IMR-90 (cell line): Measurements from ENCODE around the gene EXOC6. TPM values are rescaled to one million over a fixed set of nuclear protein-coding genes. Genes with fewer than 3 reads are reported as not detected.

Experiments
- ATAC-seq: fragments of 200-7000 bp; cut with Tn5 transposase; 2 replicates; pipeline ENCODE4 v1.9.1; 2020; ENCODE audit warnings: low read depth, mild to moderate bottlenecking, moderate library complexity
- BruUV-seq: library from RNA; stranded (reverse); fragments of 400-500 nt; replicated peaks from 2 replicates; lab custom pipeline; 2021; lab: Mats Ljungman, UMichigan
- CTCF ChIA-PET: fragments of 300-600 bp; formaldehyde crosslinking; extraction: SDS; loops from one replicate; lab custom pipeline; 2021; ENCODE audit warnings: antibody characterized with exemption; lab: Yijun Ruan, JAX
- POLR2A ChIA-PET: fragments of 300-600 bp; sonication (Branson Sonifier 250); formaldehyde crosslinking; loops from one replicate; lab custom pipeline; 2022; ENCODE audit warnings: antibody characterized with exemption; ENCODE audit not compliant: unreplicated experiment; lab: Charles Lee
- DNase-seq: peaks from one replicate; pipeline ENCODE4 v3.0.0; 2013
- H2AFZ ChIP-seq: replicated peaks from 2 replicates; pipeline ENCODE3; 2013; ENCODE audit warnings: low read length, mild to moderate bottlenecking; ENCODE audit not compliant: poor library complexity
- H2AK5ac ChIP-seq: 2 replicates; pipeline ENCODE4 v1.6.1; 2013; ENCODE audit warnings: low read depth, low read length, inconsistent platforms
- H2AK9ac ChIP-seq: replicated peaks from 2 replicates; pipeline ENCODE3; 2013; ENCODE audit warnings: mild to moderate bottlenecking, low read depth, low read length, moderate library complexity; ENCODE audit not compliant: poor library complexity
- H2BK120ac ChIP-seq: 2 replicates; pipeline ENCODE4 v1.6.1; 2013; ENCODE audit warnings: low read depth, low read length, inconsistent platforms
- H2BK15ac ChIP-seq: 3 replicates; pipeline ENCODE4 v1.6.1; 2013; ENCODE audit warnings: low read depth, low read length, inconsistent platforms
- H2BK20ac ChIP-seq: 2 replicates; pipeline ENCODE4 v1.6.1; 2013; ENCODE audit warnings: low read depth, mild to moderate bottlenecking, inconsistent platforms, low read length, moderate library complexity
- H2BK5ac ChIP-seq: 2 replicates; pipeline ENCODE4 v1.6.1; 2013; ENCODE audit warnings: mild to moderate bottlenecking, low read depth, low read length, inconsistent platforms; ENCODE audit not compliant: poor library complexity, severe bottlenecking
- H3K14ac ChIP-seq: replicated peaks from 2 replicates; pipeline ENCODE4 v1.6.1; 2013; ENCODE audit warnings: low read depth, low read length, inconsistent platforms
- H3K18ac ChIP-seq: 2 replicates; pipeline ENCODE4 v1.6.1; 2013; ENCODE audit warnings: low read depth, low read length, control low read depth
- H3K23ac ChIP-seq: 2 replicates; pipeline ENCODE4 v1.6.1; 2013; ENCODE audit warnings: low read depth, low read length, inconsistent platforms
- H3K27ac ChIP-seq: 2 replicates; pipeline ENCODE4 v1.5.1; 2013; ENCODE audit warnings: mild to moderate bottlenecking, control low read depth, low read length; ENCODE audit not compliant: insufficient read depth
- H3K27me3 ChIP-seq: 2 replicates; pipeline ENCODE4 v1.6.1; 2013; ENCODE audit warnings: low read length; ENCODE audit not compliant: control insufficient read depth, insufficient read depth
- H3K36me3 ChIP-seq: 2 replicates; pipeline ENCODE4 v1.6.1; 2013; ENCODE audit warnings: low read length, mixed read lengths; ENCODE audit not compliant: control insufficient read depth, insufficient read depth
- H3K4ac ChIP-seq: 2 replicates; pipeline ENCODE4 v1.6.1; 2013; ENCODE audit warnings: low read depth, low read length, inconsistent platforms
- H3K4me1 ChIP-seq: 2 replicates; pipeline ENCODE4 v1.6.1; 2013; ENCODE audit warnings: low read length, mixed read lengths; ENCODE audit not compliant: control insufficient read depth, insufficient read depth
- H3K4me2 ChIP-seq: 2 replicates; pipeline ENCODE4 v1.6.1; 2013; ENCODE audit warnings: low read depth, mild to moderate bottlenecking, control low read depth, low read length, moderate library complexity
- H3K4me3 ChIP-seq: 2 replicates; pipeline ENCODE4 v1.5.1; 2013; ENCODE audit warnings: low read depth, mild to moderate bottlenecking, control low read depth, low read length, moderate library complexity; ENCODE audit not compliant: insufficient read depth
- H3K56ac ChIP-seq: 2 replicates; pipeline ENCODE4 v1.6.1; 2013; ENCODE audit warnings: low read length, inconsistent platforms; ENCODE audit not compliant: insufficient read depth; ENCODE audit errors: extremely low read depth
- H3K79me1 ChIP-seq, 2 experiments: 2 replicates each; pipeline ENCODE4 v1.6.1; 2013; ENCODE audit warnings: low read length in 2 of 2, inconsistent platforms in 1 of 2, low read depth in 1 of 2
- H3K9ac ChIP-seq: 2 replicates; pipeline ENCODE4 v1.6.1; 2013; ENCODE audit warnings: low read depth, low read length, control low read depth
- H3K9me1 ChIP-seq: 2 replicates; pipeline ENCODE4 v1.6.1; 2013; ENCODE audit warnings: low read length, inconsistent platforms; ENCODE audit not compliant: insufficient read depth
- H3K9me3 ChIP-seq: 2 replicates; pipeline ENCODE4 v1.6.1; 2013; ENCODE audit warnings: low read length; ENCODE audit not compliant: control insufficient read depth, insufficient read depth
- H4K20me1 ChIP-seq: 2 replicates; pipeline ENCODE4 v1.6.1; 2013; ENCODE audit warnings: low read length, inconsistent platforms; ENCODE audit not compliant: insufficient read depth
- H4K5ac ChIP-seq: 2 replicates; pipeline ENCODE4 v1.6.1; 2013; ENCODE audit warnings: mild to moderate bottlenecking, low read depth, low read length, control low read depth
- H4K8ac ChIP-seq, 2 experiments: 2 replicates each; pipeline ENCODE4 v1.6.1; 2013; ENCODE audit warnings: low read depth in 2 of 2, low read length in 2 of 2, control low read depth in 1 of 2, inconsistent platforms in 1 of 2
- H4K91ac ChIP-seq: 2 replicates; pipeline ENCODE4 v1.6.1; 2013; ENCODE audit warnings: low read depth, low read length, inconsistent platforms; ENCODE audit not compliant: insufficient read depth
- BHLHE40 ChIP-seq: fragments of 150-350 bp; IDR thresholded peaks from 2 replicates; pipeline ENCODE4 v1.6.1; 2016; ENCODE audit warnings: mild to moderate bottlenecking, low read depth, low read length
- CEBPB ChIP-seq: IDR thresholded peaks from 2 replicates; pipeline ENCODE4 v1.6.1; 2012; ENCODE audit warnings: low read depth, low read length, improper control_type of control experiment
- CTCF ChIP-seq: conservative IDR thresholded peaks from 2 replicates; pipeline ENCODE4 v1.5.1; 2012; ENCODE audit warnings: mild to moderate bottlenecking, low read depth, low read length, improper control_type of control experiment
- MXI1 ChIP-seq: IDR thresholded peaks from 2 replicates; pipeline ENCODE4 v1.6.1; 2012; ENCODE audit warnings: low read depth, mild to moderate bottlenecking, low read length, moderate library complexity, borderline replicate concordance
- RFX5 ChIP-seq: IDR thresholded peaks from 2 replicates; pipeline ENCODE4 v1.8.0; 2012; ENCODE audit warnings: low read depth, mild to moderate bottlenecking, low read length, moderate library complexity
- SMC3 ChIP-seq: fragments of 150-350 bp; IDR thresholded peaks from 2 replicates; pipeline ENCODE4 v1.6.1; 2016; ENCODE audit warnings: low read depth, mild to moderate bottlenecking, antibody characterized with exemption, low read length, moderate library complexity
- USF2 ChIP-seq: fragments of 150-350 bp; IDR thresholded peaks from 2 replicates; pipeline ENCODE4 v1.6.1; 2017; ENCODE audit warnings: mild to moderate bottlenecking, antibody characterized with exemption, low read length, low read depth
- WGBS, 2 experiments: methylation state at CpG; one replicate each; pipeline versions ENCODE4 v1.1.5 to v1.1.7; 2013; ENCODE audit warnings: missing lambda C conversion rate in 2 of 2; ENCODE audit not compliant: insufficient read length in 1 of 2; ENCODE audit errors: extremely low coverage in 2 of 2; 5-methylcytosine and 5-hydroxymethylcytosine counted together
- dilution Hi-C: fragments of 300-500 bp; cut with HindIII; formaldehyde crosslinking; loops from one replicate; pipeline ENCODE4 v1.14.3; 2018; ENCODE audit warnings: low sequenced_read_pairs; ENCODE audit not compliant: unreplicated experiment
- in situ Hi-C: fragments of 300-500 bp; cut with MboI; formaldehyde crosslinking; loops from 3 replicates; pipeline ENCODE4 v1.14.3; 2019; ENCODE audit warnings: low sequenced_read_pairs, inconsistent platforms, mixed read lengths
- intact Hi-C: fragments of 100-400 bp; cut with micrococcal nuclease; formaldehyde crosslinking; loops from 2 replicates; pipeline ENCODE4 v1.10.0; 2022
- microRNA-seq, 2 experiments: library from miRNA; stranded (forward) in 1 of 2; unstranded in 1 of 2; fragments of 10-50 nt in 1 of 2; fragments of <30 nt in 1 of 2; gene quantifications in 1 of 2; microRNA quantifications in 1 of 2; one replicate each; pipeline versions ENCODE3 to v1.1.0; 2013 to 2020; ENCODE audit not compliant: insufficient read depth in 1 of 2, insufficient read length in 1 of 2, unreplicated experiment in 1 of 2
- polyA plus RNA-seq, 3 experiments: library from polyadenylated mRNA; depleted of rRNA; stranded (reverse); fragments of >200 nt; gene quantifications; 2 replicates each; pipeline ENCODE4 v1.2.3, GENCODE V29; 2012; ENCODE audit warnings: low replicate concordance in 1 of 3
- small RNA-seq, 5 experiments: library from RNA; depleted of rRNA; stranded (forward); fragments of <200 nt; gene quantifications; one replicate each; pipeline ENCODE3, GENCODE V24; 2012
- total RNA-seq: library from RNA; depleted of rRNA; stranded (reverse); fragments of >200 nt; gene quantifications from 2 replicates; pipeline ENCODE4 v1.2.3, GENCODE V29; 2012; rRNA removed

EXOC6 gene
- total and polyA plus RNA-seq, 2 of the 4 experiments (the other 2 are of a cell fraction), result 4.5 to 11.5 TPM

GRCh38 chr10:93106631-93107072 lies 258.3 kb downstream of the EXOC6 start:
- H2AFZ ChIP-seq, result no peak overlapping the region
- no peaks in the 10 kb centered on the region for H3K9me1 ChIP-seq
- H3K9ac ChIP-seq, result no peak overlapping the region
- no peak overlapping the region for H4K91ac ChIP-seq
- in situ Hi-C loops (no loop called here), dilution Hi-C loops (loop anchor here (25.0 kb wide), 1 partner anchor 181 kb away; no protein-coding TSS in a partner anchor), intact Hi-C loops (no loop called here)
- no peak overlapping the region for H3K4me2 ChIP-seq
- no peak overlapping the region for H3K4ac ChIP-seq
- no peak overlapping the region for H2BK15ac ChIP-seq
- no peak for TF ChIP-seq RFX5
- TF ChIP-seq SMC3, result no peak
- no peak for TF ChIP-seq CTCF
- no peak for TF ChIP-seq CEBPB
- TF ChIP-seq MXI1, result no peak
- no peak for TF ChIP-seq BHLHE40
- no peak for TF ChIP-seq USF2
- no peaks in the 10 kb centered on the region for H3K79me1 ChIP-seq
- H2AK9ac ChIP-seq, result no peak overlapping the region
- no peak overlapping the region for H3K4me3 ChIP-seq
- no peak overlapping the region for H2BK20ac ChIP-seq
- H3K4me1 ChIP-seq, result no peaks in the 10 kb centered on the region
- peak; percentile 10 for DNase-seq
- no peak overlapping the region for H3K27ac ChIP-seq
- ChIA-PET POLR2A (no interaction called here), CTCF (no interaction called here)
- 0% methylated on average over 2 of the region's 2 CpGs; no CpG with 5 or more reads in 1 of the 2 experiments for WGBS, 2 experiments
- no TSS peak for BruUV-seq
- no peak overlapping the region for H4K8ac ChIP-seq
- no peaks in the 10 kb centered on the region for H4K20me1 ChIP-seq
- H2BK120ac ChIP-seq, result no peak overlapping the region
- no peak overlapping the region for H4K5ac ChIP-seq
- no peaks in the 10 kb centered on the region for H3K36me3 ChIP-seq
- no peak overlapping the region for H3K23ac ChIP-seq
- H2AK5ac ChIP-seq, result no peak overlapping the region
- no peak overlapping the region for H2BK5ac ChIP-seq
- H3K27me3 ChIP-seq, result peaks cover 2% of the 10 kb centered on the region; the same call in 1 of the 2 replicates
- H3K56ac ChIP-seq, result no peak overlapping the region
- H3K9me3 ChIP-seq, result no peaks in the 10 kb centered on the region
- no peak overlapping the region for H3K18ac ChIP-seq
- no peak for ATAC-seq
- H3K14ac ChIP-seq, result no peak overlapping the region

Small RNA genes within 50 kb of the gene (microRNA-seq; reads per million reads assigned to microRNA genes)
- gene AL392103.1 (ENCODE audit: insufficient read depth, insufficient read length), result not detected

Small RNA genes within 50 kb of the gene (small RNA-seq; reads per million reads assigned to genes)
- 0 reads per million in 5 experiments for gene AL392103.1

Other genes starting within 250 kb of the EXOC6 start
- 2.3 and 4.4 TPM in 2 replicates for gene HHEX, start 158.6 kb upstream of the EXOC6 start, total RNA-seq
- gene HHEX, start 158.6 kb upstream of the EXOC6 start, polyA plus RNA-seq (2012; rRNA removed), result 6.2 and 7.7 TPM in 2 replicates
- gene CYP26C1, start 212.3 kb downstream of the EXOC6 start, total RNA-seq, result under 0.01 TPM in 1 of 2 replicates, not detected in the other
- 0.01 and 0.02 TPM in 2 replicates for gene CYP26C1, start 212.3 kb downstream of the EXOC6 start, polyA plus RNA-seq (2012; rRNA removed)
- gene CYP26A1, start 225.4 kb downstream of the EXOC6 start, total RNA-seq, result not detected in 2 replicates
- gene CYP26A1, start 225.4 kb downstream of the EXOC6 start, polyA plus RNA-seq (2012; rRNA removed), result 0.15 TPM in 1 of 2 replicates, not detected in the other